Measurements from ENCODE around the gene AFF3.
"Not testable (repeated sequence)": the region's sequence is repeated elsewhere in the genome, so short reads cannot be mapped to it uniquely, and the experiment has no call there.

AFF3 gene

DNA sequence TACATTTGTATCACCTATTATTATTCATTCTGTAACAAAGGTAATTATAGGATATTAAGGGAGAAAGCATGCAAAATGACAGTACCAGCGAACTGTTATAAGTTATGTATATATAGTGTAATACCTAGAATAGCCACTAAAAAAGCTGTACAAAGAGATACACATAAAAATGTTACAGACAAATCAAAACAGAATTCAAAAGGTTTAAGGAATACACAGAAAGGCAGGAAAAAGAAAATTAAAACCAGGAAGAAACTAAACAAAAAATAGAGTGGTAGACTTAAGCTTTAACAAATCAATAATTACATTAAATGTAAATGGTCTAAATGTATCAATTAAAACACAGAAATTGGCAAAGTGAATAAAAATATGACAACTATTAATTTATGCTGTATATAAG, 476.1 kb downstream of the AFF3 start:
- H3K4me3 ChIP-seq (ENCODE audit: low read length in 2 of 2) = no peak overlapping the region
- H3K27me3 ChIP-seq (ENCODE audit: control insufficient read depth in 1 of 2, insufficient read depth in 2 of 2, low read length in 2 of 2) = no peaks in the 10 kb centered on the region
- no peak overlapping the region for H3K9ac ChIP-seq (ENCODE audit: low read length in 2 of 2)
- no peak overlapping the region for H3K27ac ChIP-seq (ENCODE audit: low read length)
- no peaks in the 10 kb centered on the region for H3K9me3 ChIP-seq (ENCODE audit: control insufficient read depth in 2 of 2, low read length in 2 of 2)
- H3K4me1 ChIP-seq (ENCODE audit: control insufficient read depth, insufficient read depth, low read length) = no peaks in the 10 kb centered on the region
- no peaks in the 10 kb centered on the region for H3K36me3 ChIP-seq (ENCODE audit: control insufficient read depth in 2 of 2, insufficient read depth in 2 of 2, low read length in 2 of 2)

DNA sequence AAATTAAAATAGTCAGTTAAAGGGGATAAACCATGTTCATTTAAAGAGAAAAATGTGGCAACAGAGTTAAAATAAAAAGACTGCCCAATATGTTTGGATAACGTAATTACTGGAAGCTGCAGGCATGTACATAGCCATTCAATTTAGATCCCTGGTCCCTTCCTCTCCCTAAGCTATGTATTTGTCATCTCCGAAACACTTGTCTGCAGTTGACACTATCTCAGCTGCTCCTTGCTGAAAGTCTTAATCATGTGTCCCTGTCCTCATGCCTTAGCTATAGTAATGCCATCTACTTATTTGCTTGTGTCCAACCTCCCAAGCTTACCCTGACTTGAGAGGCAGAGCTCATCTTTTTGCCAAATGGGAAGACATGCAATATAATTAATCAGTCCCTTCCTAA, 478.7 kb downstream of the AFF3 start:
- Histone ChIP-seq H3K27ac (ENCODE audit: low read length) (no peak overlapping the region), H3K27me3 (ENCODE audit: control insufficient read depth in 1 of 2, insufficient read depth in 2 of 2, low read length in 2 of 2) (no peaks in the 10 kb centered on the region), H3K4me1 (ENCODE audit: control insufficient read depth, insufficient read depth, low read length) (peaks cover 3% of the 10 kb centered on the region), H3K9me3 (ENCODE audit: control insufficient read depth in 2 of 2, low read length in 2 of 2) (no peaks in the 10 kb centered on the region), H3K4me3 (ENCODE audit: low read length in 2 of 2) (no peak overlapping the region), H3K9ac (ENCODE audit: low read length in 2 of 2) (no peak overlapping the region), H3K36me3 (ENCODE audit: control insufficient read depth in 2 of 2, insufficient read depth in 2 of 2, low read length in 2 of 2) (no peaks in the 10 kb centered on the region)

DNA sequence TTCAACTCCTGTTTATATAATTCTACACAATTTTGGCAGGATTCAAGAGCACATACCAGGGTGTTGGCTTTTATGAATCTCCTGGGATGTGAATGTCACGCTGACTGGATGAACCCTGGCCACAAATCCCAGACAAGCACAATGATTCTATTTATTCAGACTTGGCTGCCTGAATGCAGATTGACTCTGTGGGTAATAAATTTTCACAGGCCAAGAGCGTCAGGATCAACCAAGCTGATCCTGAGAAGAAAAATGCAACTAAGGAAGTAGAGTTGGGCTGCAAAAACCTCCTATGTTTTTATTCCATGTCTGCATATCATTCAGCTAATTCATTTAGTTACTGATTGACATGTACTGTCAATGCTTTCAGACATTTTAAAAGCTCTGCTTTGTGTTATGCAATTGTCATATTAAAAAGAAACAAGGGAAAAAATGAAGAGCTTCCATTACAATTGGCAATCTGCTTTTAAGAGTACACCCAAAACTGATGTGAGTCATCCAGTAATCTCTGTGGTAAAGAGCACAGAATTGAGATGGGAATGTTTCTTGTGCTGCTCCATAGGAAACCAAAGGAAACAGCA, 479.5 kb downstream of the AFF3 start:
- Histone ChIP-seq H3K27me3 (ENCODE audit: control insufficient read depth in 1 of 2, insufficient read depth in 2 of 2, low read length in 2 of 2) (no peaks in the 10 kb centered on the region), H3K27ac (ENCODE audit: low read length) (no peak overlapping the region), H3K4me1 (ENCODE audit: control insufficient read depth, insufficient read depth, low read length) (peaks cover 3% of the 10 kb centered on the region), H3K9me3 (ENCODE audit: control insufficient read depth in 2 of 2, low read length in 2 of 2) (no peaks in the 10 kb centered on the region), H3K36me3 (ENCODE audit: control insufficient read depth in 2 of 2, insufficient read depth in 2 of 2, low read length in 2 of 2) (no peaks in the 10 kb centered on the region), H3K4me3 (ENCODE audit: low read length in 2 of 2) (no peak overlapping the region), H3K9ac (ENCODE audit: low read length in 2 of 2) (no peak overlapping the region)

DNA sequence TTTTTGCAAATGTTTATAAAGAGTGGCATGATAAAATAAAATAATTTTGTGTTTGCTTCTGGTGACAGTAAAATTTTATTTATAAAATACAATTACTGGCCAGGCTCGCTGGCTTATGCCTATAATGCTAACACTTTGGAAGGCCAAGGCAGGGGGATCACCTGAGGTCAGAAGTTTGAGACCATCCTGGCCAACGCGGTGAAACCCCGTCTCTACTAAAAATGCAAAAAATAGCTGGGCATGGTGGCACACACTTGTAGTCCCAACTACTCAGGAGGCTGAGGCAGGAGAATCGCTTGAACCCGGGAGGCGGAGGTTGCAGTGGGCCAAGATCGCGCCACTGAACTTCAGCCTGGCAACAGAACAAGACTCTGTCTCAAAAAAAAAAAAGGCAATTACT, 480.6 kb downstream of the AFF3 start:
- not testable (repeated sequence) for H3K36me3 ChIP-seq (ENCODE audit: control insufficient read depth in 2 of 2, insufficient read depth in 2 of 2, low read length in 2 of 2); H3K4me3 ChIP-seq (ENCODE audit: low read length in 2 of 2); H3K9me3 ChIP-seq (ENCODE audit: control insufficient read depth in 2 of 2, low read length in 2 of 2); H3K4me1 ChIP-seq (ENCODE audit: control insufficient read depth, insufficient read depth, low read length); H3K9ac ChIP-seq (ENCODE audit: low read length in 2 of 2); H3K27me3 ChIP-seq (ENCODE audit: control insufficient read depth in 1 of 2, insufficient read depth in 2 of 2, low read length in 2 of 2); H3K27ac ChIP-seq (ENCODE audit: low read length)

DNA sequence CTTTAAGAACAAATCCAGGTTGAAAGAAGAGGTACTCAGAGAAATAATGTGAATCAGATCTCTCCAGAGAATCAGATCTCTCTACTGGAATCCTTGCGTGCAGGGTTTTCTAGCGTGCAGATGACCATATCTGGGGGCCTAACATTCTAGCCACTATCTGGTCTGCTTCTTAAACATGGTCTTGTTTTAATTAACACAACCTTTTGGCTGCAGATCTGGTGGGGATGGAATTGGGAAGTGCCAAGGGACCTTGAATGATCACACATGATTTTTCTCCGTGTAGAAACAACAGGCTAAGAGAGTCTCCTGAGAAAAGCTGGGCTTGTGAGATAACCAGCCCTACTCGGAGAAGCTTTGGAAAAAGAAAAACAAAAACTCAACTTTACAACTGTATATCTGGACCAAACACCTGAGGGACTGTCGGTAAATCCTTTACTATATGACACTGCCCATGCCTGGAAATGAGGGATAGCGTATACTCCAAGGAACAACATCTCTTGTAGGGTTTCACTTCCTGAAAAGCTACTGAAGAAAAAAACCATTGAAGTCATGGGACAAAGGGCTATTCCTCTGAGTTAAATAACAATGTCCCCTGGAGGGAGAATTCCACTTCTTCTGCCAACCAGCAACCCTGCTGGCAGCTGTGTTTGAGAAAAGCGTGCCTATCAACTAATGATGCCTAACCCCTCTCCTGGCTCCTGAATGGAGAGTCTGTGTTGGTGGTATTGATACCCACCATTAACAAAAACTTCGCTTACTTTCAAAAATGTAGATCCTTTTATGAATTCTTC, 481.6 kb downstream of the AFF3 start:
- H3K27ac ChIP-seq (ENCODE audit: low read length) = no peak overlapping the region

DNA sequence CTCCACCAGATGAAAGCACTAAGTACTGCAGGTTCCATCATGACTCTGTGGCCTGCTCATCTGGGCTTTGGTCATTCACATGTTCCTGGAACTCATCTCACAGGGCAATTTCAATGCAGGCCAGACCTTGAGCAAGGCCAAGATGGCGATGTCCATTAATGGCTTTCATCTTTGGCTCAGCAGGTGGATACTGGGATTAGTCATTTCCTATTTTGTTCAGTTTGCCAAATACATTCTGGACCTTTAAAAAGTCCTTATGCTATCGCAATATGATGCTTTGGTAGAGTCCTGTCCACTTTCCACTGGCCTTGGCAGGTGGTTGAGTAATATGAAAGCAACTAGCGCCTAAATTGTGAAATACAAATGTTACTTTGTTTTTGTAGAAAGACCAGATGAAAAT, 482.5 kb downstream of the AFF3 start:
- no peaks in the 10 kb centered on the region for H3K27me3 ChIP-seq (ENCODE audit: control insufficient read depth in 1 of 2, insufficient read depth in 2 of 2, low read length in 2 of 2)
- no peak overlapping the region for H3K9ac ChIP-seq (ENCODE audit: low read length in 2 of 2)
- H3K4me3 ChIP-seq (ENCODE audit: low read length in 2 of 2) = no peak overlapping the region
- no peak overlapping the region for H3K27ac ChIP-seq (ENCODE audit: low read length)
- H3K9me3 ChIP-seq (ENCODE audit: control insufficient read depth in 2 of 2, low read length in 2 of 2) = no peaks in the 10 kb centered on the region
- no peaks in the 10 kb centered on the region for H3K36me3 ChIP-seq (ENCODE audit: control insufficient read depth in 2 of 2, insufficient read depth in 2 of 2, low read length in 2 of 2)
- H3K4me1 ChIP-seq (ENCODE audit: control insufficient read depth, insufficient read depth, low read length) = peaks cover 3% of the 10 kb centered on the region

More for the DNA sequence above, 481.6 kb downstream of the AFF3 start:
- Histone ChIP-seq H3K4me1 (ENCODE audit: control insufficient read depth, insufficient read depth, low read length) (peaks cover 3% of the 10 kb centered on the region), H3K9me3 (ENCODE audit: control insufficient read depth in 2 of 2, low read length in 2 of 2) (no peaks in the 10 kb centered on the region), H3K9ac (ENCODE audit: low read length in 2 of 2) (no peak overlapping the region), H3K36me3 (ENCODE audit: control insufficient read depth in 2 of 2, insufficient read depth in 2 of 2, low read length in 2 of 2) (no peaks in the 10 kb centered on the region), H3K27me3 (ENCODE audit: control insufficient read depth in 1 of 2, insufficient read depth in 2 of 2, low read length in 2 of 2) (no peaks in the 10 kb centered on the region), H3K4me3 (ENCODE audit: low read length in 2 of 2) (no peak overlapping the region)

DNA sequence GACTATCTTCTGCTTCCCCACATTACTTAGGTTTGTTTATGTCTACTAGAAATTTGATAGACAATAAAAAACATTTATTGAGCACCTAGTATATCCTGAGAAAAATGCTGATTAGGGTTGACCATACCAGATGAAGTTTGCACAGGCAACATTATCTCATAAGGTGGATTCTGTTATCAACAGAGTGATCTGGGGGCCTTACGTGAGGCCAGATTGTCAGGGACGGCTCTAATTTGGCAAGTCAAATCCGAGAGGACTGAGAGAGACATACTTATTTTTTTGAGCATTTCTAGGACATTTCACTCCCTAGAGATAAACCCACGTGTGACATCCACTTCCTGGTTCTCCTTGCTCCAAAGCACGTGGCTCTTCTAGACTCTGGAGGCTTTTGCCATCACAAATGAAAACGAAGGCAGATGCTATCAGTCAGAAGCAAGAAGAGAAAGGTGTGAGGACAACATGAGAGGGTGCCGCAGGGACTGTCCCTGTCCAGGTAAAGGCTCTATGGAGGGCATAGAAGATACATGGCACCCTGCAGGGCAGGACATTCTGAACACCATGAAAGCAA, 484.6 kb downstream of the AFF3 start:
- no peaks in the 10 kb centered on the region for H3K9me3 ChIP-seq (ENCODE audit: control insufficient read depth in 2 of 2, low read length in 2 of 2)
- H3K27ac ChIP-seq (ENCODE audit: low read length) = no peak overlapping the region
- H3K27me3 ChIP-seq (ENCODE audit: control insufficient read depth in 1 of 2, insufficient read depth in 2 of 2, low read length in 2 of 2) = no peaks in the 10 kb centered on the region
- H3K36me3 ChIP-seq (ENCODE audit: control insufficient read depth in 2 of 2, insufficient read depth in 2 of 2, low read length in 2 of 2) = no peaks in the 10 kb centered on the region
- H3K4me3 ChIP-seq (ENCODE audit: low read length in 2 of 2) = no peak overlapping the region
- H3K4me1 ChIP-seq (ENCODE audit: control insufficient read depth, insufficient read depth, low read length) = peaks cover 3% of the 10 kb centered on the region
- no peak overlapping the region for H3K9ac ChIP-seq (ENCODE audit: low read length in 2 of 2)

DNA sequence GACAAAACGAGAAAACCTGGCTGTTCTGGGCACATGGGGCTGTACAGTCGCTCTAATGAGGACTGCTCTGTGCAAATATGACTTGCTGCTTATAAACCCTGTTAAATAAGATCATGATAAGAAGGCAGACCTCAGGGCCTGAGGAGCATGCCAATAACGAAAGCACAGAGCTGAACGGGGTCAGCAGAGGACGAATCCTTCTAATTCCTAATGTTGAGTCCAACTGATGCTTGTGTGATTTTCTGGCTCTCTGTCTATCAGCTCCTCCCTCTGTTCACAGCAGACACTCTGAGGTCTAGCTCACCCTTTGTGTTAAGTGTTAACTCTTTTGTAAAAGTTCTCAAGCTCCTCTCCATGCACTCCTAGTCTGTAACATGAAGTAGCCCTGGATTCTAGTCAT, 485.4 kb downstream of the AFF3 start:
- no peaks in the 10 kb centered on the region for H3K9me3 ChIP-seq (ENCODE audit: control insufficient read depth in 2 of 2, low read length in 2 of 2)
- no peaks in the 10 kb centered on the region for H3K36me3 ChIP-seq (ENCODE audit: control insufficient read depth in 2 of 2, insufficient read depth in 2 of 2, low read length in 2 of 2)
- H3K4me1 ChIP-seq (ENCODE audit: control insufficient read depth, insufficient read depth, low read length) = peaks cover 3% of the 10 kb centered on the region
- no peak overlapping the region for H3K4me3 ChIP-seq (ENCODE audit: low read length in 2 of 2)
- H3K9ac ChIP-seq (ENCODE audit: low read length in 2 of 2) = no peak overlapping the region
- no peaks in the 10 kb centered on the region for H3K27me3 ChIP-seq (ENCODE audit: control insufficient read depth in 1 of 2, insufficient read depth in 2 of 2, low read length in 2 of 2)
- no peak overlapping the region for H3K27ac ChIP-seq (ENCODE audit: low read length)

DNA sequence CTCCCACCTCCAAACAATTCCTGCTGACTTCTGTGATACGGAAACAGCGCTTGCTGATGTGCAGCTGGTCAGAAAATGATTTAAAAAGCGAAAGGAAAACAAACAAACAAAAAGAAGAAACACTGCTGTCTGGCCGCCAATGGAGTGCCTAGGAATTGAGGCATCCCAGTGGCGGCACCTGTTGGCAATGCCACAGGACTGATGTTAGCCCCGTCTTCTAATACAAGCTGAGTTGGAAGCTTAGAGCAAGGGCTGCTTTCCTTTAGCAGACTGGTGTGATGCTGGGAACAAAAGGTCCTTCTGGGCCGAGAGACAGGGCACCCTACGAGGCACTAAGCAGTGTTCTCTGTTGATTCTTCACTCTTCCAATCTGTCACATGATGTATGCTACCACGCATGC, 489.0 kb downstream of the AFF3 start:
- no peaks in the 10 kb centered on the region for H3K27me3 ChIP-seq (ENCODE audit: control insufficient read depth in 1 of 2, insufficient read depth in 2 of 2, low read length in 2 of 2)
- no peak overlapping the region for H3K27ac ChIP-seq (ENCODE audit: low read length)
- no peaks in the 10 kb centered on the region for H3K36me3 ChIP-seq (ENCODE audit: control insufficient read depth in 2 of 2, insufficient read depth in 2 of 2, low read length in 2 of 2)
- no peak overlapping the region for H3K4me3 ChIP-seq (ENCODE audit: low read length in 2 of 2)
- no peaks in the 10 kb centered on the region for H3K9me3 ChIP-seq (ENCODE audit: control insufficient read depth in 2 of 2, low read length in 2 of 2)
- H3K9ac ChIP-seq (ENCODE audit: low read length in 2 of 2) = no peak overlapping the region
- peaks cover 5% of the 10 kb centered on the region for H3K4me1 ChIP-seq (ENCODE audit: control insufficient read depth, insufficient read depth, low read length)

DNA sequence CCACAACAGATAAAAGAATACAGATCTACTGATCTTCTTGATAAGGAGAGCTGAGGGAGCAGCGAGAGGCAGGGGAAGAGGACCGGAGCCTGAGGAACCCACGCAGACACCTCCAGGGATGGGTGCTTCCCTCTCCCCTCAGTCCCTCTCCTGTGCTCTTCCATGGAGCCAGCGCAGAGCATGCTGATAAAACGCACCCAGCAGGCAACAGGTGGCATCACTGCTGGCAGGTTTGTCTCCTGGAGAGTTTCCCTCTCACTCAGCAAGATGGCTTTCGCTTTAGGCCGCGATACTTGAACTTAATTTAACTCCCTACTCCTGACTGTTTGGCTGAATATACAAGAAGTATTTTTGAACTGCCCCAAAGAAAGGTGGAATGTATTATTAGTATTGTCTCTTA, 489.5 kb downstream of the AFF3 start:
- no peak overlapping the region for H3K9ac ChIP-seq (ENCODE audit: low read length in 2 of 2)
- peaks cover 7% of the 10 kb centered on the region for H3K4me1 ChIP-seq (ENCODE audit: control insufficient read depth, insufficient read depth, low read length)
- no peaks in the 10 kb centered on the region for H3K27me3 ChIP-seq (ENCODE audit: control insufficient read depth in 1 of 2, insufficient read depth in 2 of 2, low read length in 2 of 2)

More for the DNA sequence above, 489.5 kb downstream of the AFF3 start:
- no peak overlapping the region for H3K4me3 ChIP-seq (ENCODE audit: low read length in 2 of 2)
- no peaks in the 10 kb centered on the region for H3K36me3 ChIP-seq (ENCODE audit: control insufficient read depth in 2 of 2, insufficient read depth in 2 of 2, low read length in 2 of 2)
- H3K9me3 ChIP-seq (ENCODE audit: control insufficient read depth in 2 of 2, low read length in 2 of 2) = no peaks in the 10 kb centered on the region
- H3K27ac ChIP-seq (ENCODE audit: low read length) = no peak overlapping the region
